ENCODE results near the gene FOXO1.

- TF ChIP-seq CTCF (conservative IDR thresholded peaks at IDR 0.05; ENCODE audit: low read length) (no peak), EZH2phosphoT487 (IDR thresholded peaks at IDR 0.05; ENCODE audit: borderline replicate concordance) (no peak)
Measured at GRCh38 chr13:40519637-40520036, 146.8 kb downstream of the FOXO1 start.
